GM20431 (cell line): ENCODE data around the gene EVC.
"Not testable (repeated sequence)": the region's sequence is repeated elsewhere in the genome, so short reads cannot be mapped to it uniquely, and the experiment has no call there.

Experiments
- in situ Hi-C: fragments of 300-500 bp; cut with MseI, MboI; formaldehyde crosslinking; loops from one replicate; pipeline ENCODE4 v1.15.0; 2020; ENCODE audit warnings: low sequenced_read_pairs; ENCODE audit not compliant: unreplicated experiment

The EVC gene

GRCh38 chr4:5805270-5805669, 94.3 kb downstream of the EVC start:
- in situ Hi-C loops: no loop called here

- in situ Hi-C loops: no loop called here
Measured at GRCh38 chr4:5808081-5808741, 97.2 kb downstream of the EVC start.

- in situ Hi-C loops: no loop called here
Measured at GRCh38 chr4:5809216-5809776, 98.3 kb downstream of the EVC start.

- in situ Hi-C loops: no loop called here
Measured at GRCh38 chr4:5810151-5810550, 99.2 kb downstream of the EVC start.

GRCh38 chr4:5810770-5811430, 99.9 kb downstream of the EVC start:
- in situ Hi-C loops: no loop called here

- in situ Hi-C loops: not testable (repeated sequence)
Measured at GRCh38 chr4:5812057-5812456, 101.1 kb downstream of the EVC start.

GRCh38 chr4:5812506-5813229, 101.7 kb downstream of the EVC start:
- in situ Hi-C loops: no loop called here

GRCh38 chr4:5813882-5814255, 102.9 kb downstream of the EVC start:
- in situ Hi-C loops: no loop called here

- in situ Hi-C loops: no loop called here
Measured at GRCh38 chr4:5814421-5814820, 103.4 kb downstream of the EVC start.

GRCh38 chr4:5815641-5816040, 104.6 kb downstream of the EVC start:
- in situ Hi-C loops: no loop called here

GRCh38 chr4:5816101-5816500, 105.1 kb downstream of the EVC start:
- in situ Hi-C loops: no loop called here

GRCh38 chr4:5816851-5817375, 105.9 kb downstream of the EVC start:
- in situ Hi-C loops: no loop called here

- in situ Hi-C loops: no loop called here
Measured at GRCh38 chr4:5821665-5822358, 110.8 kb downstream of the EVC start.

- in situ Hi-C loops: no loop called here
Measured at GRCh38 chr4:5822619-5823018, 111.6 kb downstream of the EVC start.

- in situ Hi-C loops: no loop called here
Measured at GRCh38 chr4:5823542-5824211, 112.7 kb downstream of the EVC start.

GRCh38 chr4:5824227-5824626, 113.2 kb downstream of the EVC start:
- in situ Hi-C loops: no loop called here

- in situ Hi-C loops: no loop called here
Measured at GRCh38 chr4:5824635-5825034, 113.6 kb downstream of the EVC start.

GRCh38 chr4:5825321-5826041, 114.5 kb downstream of the EVC start:
- in situ Hi-C loops: no loop called here

- in situ Hi-C loops: no loop called here
Measured at GRCh38 chr4:5826437-5827107, 115.6 kb downstream of the EVC start.
